ENCODE data around the gene RASGRF1.
A peak's percentile ranks its signal among the peaks of the same experiment; 100 is the strongest.

Gene RASGRF1

DNA sequence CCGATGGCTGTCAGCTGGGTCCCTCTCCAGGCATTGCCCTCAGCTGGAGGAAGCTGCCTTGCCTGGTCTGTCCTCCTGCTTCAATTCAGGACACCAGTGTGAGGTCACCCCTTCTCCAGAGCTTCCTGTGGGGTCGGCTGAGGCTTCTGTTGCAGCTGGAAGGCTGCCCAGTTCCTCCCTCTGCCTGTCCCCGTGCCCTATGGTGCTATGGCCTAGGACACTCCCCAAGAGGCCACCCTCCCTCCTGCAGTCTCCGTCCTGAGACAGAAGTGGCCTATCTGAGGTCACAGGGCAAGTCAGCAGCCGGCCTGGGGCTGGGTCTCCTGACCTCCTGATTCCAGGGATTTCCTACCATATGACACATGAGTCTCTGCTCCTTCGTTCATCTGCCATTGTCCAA, 57.9 kb downstream of the RASGRF1 start:
- TF ChIP-seq, protein P1, sequence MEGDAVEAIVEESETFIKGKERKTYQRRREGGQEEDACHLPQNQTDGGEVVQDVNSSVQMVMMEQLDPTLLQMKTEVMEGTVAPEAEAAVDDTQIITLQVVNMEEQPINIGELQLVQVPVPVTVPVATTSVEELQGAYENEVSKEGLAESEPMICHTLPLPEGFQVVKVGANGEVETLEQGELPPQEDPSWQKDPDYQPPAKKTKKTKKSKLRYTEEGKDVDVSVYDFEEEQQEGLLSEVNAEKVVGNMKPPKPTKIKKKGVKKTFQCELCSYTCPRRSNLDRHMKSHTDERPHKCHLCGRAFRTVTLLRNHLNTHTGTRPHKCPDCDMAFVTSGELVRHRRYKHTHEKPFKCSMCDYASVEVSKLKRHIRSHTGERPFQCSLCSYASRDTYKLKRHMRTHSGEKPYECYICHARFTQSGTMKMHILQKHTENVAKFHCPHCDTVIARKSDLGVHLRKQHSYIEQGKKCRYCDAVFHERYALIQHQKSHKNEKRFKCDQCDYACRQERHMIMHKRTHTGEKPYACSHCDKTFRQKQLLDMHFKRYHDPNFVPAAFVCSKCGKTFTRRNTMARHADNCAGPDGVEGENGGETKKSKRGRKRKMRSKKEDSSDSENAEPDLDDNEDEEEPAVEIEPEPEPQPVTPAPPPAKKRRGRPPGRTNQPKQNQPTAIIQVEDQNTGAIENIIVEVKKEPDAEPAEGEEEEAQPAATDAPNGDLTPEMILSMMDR (IDR thresholded peaks at IDR 0.05) = no peak

DNA sequence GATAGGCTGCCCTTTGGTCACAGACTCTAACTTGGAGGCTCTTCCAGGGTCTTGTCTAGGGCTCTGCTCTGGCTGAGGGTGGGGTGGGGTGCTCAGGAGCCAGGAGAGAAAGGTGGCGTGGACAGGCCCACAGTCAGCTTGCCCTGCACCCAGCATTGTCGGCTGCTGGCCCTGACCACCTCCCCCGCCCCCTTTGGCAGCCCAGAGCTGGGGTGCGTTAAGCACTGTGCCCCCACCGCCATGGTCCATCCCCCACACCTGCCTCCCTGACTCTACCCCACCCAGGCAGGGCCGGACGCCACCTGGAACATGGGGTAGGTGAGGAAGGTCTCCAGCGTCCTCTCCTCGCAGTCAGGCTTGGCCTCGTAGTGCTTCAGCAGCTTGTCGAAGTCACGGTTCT, 58.8 kb downstream of the RASGRF1 start:
- TF ChIP-seq, protein P1 (IDR thresholded peaks at IDR 0.05) = no peak

DNA sequence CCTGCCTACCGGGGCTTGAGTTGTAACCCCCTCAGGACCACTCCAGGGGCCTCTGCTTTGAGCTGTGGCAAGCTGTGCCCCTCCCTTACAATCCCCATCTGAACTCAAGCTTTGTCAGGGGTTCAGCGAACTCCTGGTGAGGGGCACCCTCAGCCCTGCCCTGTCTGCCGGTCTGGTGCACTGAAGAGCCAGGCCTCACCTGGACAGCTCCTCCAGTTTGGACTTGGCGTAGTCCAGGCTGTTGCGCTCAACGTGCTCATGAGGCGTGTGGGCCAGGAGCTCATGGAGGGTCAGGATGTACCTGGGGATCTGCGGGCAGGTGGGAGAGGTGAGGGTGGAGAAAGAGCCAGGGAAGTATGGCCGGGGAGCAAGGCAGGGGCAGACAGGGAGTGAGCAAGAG, 59.4 kb downstream of the RASGRF1 start:
- TF ChIP-seq, protein P1 (IDR thresholded peaks at IDR 0.05) = no peak

DNA sequence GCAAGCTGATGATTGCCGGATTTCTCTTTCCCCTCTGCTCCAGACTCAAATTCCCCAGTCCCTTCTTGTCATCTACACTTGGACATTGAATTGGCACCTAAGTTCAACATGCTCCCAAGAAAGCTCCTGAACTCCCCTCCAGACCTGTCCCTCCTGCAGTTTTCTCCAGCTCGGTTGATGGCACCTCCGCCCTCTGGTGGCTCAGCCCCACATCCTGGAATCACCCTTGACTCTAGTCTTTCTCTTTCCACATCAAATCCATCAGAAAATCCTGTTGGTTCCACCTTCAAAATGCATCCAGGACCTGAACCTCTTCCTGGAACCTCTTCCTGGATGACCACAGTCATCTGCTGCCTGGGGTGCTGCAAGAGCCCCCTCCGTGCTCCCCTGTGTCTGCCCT, 60.1 kb downstream of the RASGRF1 start:
- TF ChIP-seq, protein P1 (IDR thresholded peaks at IDR 0.05) = no peak

DNA sequence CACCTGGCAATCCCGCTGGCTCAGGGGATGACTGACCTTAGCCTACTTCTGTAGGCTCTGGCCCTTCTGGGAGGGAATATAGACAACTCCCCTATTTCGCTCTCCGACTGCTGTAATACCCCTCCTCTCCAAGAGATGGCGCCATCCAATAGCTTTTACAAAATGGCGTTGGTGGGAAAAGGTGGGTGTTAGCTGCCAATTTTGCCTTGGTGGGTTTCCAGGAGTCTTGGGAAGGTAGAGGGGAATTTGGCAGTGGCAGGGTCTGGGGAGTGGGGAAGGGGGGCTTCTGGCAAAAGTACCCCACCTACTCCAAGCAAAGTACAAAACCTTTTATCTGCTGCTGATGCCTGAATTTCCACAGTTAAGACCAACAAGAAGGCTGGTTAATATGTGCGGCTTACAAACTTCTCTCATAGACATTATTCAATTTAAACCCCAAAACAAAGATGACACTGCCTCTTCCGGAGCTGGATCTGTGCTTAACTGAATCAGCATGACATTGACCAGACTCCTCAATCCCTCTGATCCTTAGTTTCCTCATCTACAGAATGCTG, 62.1 kb downstream of the RASGRF1 start:
- TF ChIP-seq, protein P1 (IDR thresholded peaks at IDR 0.05) = peak; percentile 97

DNA sequence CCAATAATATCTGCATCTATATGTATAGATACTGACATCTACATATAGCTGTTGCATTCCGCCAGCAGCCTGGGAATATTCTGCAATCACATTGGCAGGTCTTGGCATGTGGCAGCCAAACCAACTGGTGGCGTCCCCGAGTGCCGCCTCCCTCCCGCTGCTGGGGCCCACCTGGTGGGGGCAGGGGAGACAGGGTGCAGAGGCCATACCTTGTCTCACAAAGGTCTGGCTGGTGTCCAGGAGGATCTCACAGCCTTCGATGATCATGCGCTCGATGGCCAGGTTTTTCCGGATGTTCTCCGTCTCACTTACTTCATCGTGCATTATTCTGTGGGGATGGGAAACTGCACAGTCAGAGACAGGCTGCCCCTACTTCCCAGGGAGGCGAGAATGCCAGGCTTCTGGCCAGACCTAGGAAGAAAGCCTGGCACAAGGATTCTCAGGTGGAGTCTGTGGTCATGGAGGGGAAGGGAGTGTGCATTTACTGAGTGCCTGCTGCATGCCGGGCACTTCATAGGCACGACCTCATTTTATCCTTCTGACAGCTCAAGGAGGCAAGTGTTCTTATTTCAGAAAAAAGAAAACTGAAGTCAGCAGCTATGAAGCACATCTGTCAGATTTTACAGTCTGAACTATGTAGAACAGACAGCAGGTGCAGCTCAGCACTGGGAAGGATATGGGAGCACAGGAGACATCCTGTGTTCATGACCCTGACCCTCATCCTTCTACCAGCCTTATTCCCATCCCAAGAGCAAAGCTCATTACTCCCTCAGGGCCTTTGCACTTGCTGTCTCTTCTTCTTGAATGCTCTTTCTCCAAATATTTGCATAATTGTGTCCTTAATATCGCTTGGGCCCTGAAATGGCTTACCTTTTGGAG, 62.8 kb downstream of the RASGRF1 start:
- TF ChIP-seq, protein P1 (IDR thresholded peaks at IDR 0.05) = no peak

DNA sequence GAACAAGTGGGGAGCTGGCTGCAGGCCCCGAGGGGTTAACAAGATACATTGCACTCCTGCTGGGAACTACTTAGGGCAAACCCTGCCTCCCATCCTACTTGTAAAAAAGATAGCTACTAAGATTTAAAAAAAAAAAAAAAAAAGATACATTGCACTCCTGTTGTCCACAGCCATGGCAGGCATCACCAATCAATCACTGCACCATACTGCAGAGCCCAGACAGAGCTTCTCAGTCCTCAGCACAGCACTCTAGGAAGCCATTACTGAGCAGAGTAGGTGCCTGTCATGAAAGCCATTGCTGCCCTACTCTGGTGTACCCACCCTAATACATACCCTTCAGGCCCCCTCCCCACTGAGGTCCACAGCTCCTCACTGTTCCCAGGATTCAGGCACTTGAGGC, 64.8 kb downstream of the RASGRF1 start:
- TF ChIP-seq, protein P1 (IDR thresholded peaks at IDR 0.05) = no peak

Measured in LNCAP (cell line).